Skin of body (tissue), 2 donors: ENCODE data around the gene SYNDIG1. TPM values are rescaled to one million over a fixed set of nuclear protein-coding genes. Genes with fewer than 3 reads are reported as not detected.

ENCODE experiments used
- DNase-seq: peaks from one replicate; lab custom pipeline; 2025; lab: John Stamatoyannopoulos, UW
- total RNA-seq: library from RNA; depleted of rRNA; stranded (reverse); fragments of >200 nt; gene quantifications from one replicate; pipeline ENCODE4 v1.2.3, GENCODE V29; 2014

SYNDIG1 gene
- total RNA-seq, 1 donor from 2014 or later, result 2.6 TPM

DNA sequence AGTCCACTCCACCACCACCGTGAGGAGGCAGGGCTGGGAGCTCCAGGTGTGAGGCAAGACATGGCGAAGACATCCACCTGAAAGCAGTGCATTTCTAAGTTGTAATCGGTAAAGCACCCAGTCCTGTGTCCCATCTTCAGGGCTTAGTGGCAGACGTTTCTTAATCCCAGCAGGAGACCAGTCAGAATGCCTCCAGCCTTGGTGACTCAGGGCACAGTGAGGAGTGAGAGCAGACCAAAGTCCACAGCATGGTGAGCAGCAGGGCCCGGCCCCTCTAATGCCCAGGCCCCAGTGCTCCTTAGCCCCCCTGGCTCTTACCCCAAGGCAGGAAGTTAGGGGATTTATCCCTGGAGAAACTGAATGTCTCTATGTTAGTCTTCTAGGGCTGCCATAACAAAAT lies 183.9 kb downstream of the SYNDIG1 start:
- DNase-seq, result no peak

DNA sequence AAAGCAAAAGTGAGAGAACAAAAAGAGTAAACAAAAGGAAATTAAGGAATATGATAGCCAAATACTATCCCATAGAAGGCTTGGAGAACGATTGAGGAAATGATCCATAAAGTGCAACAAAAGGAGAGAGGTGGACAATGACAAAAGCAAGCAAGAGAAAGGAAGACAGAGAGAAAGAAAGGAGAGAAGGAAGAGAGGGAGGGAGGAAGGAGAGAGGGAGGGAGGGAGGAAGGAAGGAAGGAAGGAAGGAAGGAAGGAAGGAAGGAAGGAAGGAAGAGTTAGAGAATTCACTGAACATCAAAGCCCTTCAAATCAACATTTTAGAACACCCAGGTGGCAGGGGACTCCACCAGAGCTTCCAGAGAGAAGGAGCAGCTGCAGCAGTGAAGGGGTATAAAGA lies 185.0 kb downstream of the SYNDIG1 start:
- DNase-seq, result no peak

DNA sequence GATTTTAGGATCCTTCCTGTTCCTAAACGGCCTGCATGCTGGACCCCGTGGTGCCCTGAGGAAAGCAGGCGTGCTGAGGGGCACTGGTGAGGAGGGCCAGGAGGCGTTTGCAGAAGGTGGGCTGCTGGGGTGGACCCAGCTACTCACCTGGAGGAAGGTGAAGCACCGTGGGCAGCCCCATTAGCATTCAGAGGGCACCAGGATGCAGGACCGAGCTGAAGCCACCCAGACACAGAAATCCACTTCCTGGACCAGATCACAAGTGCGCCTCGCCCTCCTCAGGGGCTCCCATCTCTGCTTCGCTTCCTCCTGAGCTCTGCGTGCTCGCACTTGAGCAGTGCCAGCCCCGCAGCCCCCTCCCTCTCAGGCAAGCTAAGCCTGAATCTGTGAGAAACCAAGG lies 187.0 kb downstream of the SYNDIG1 start:
- DNase-seq, result no peak

DNA sequence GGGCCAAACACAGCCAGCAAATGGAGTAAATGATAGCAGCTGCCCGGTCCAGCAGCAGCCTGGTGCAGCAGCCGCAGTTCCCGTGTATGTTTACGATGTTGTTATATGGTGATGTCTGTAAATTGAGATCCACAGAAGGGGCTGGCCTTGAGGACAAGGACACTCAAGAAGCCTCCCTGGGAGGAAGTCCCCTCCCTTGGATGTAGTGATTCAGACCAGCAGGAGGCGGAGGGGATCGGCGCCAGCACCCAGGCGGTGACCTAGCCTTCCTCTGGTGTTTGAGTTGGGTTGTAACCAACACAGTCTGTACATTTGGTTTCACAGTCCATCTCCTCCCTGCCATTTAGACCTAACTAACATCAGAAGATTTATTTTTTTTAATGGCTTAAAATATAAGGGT lies 187.8 kb downstream of the SYNDIG1 start:
- no peak for DNase-seq

DNA sequence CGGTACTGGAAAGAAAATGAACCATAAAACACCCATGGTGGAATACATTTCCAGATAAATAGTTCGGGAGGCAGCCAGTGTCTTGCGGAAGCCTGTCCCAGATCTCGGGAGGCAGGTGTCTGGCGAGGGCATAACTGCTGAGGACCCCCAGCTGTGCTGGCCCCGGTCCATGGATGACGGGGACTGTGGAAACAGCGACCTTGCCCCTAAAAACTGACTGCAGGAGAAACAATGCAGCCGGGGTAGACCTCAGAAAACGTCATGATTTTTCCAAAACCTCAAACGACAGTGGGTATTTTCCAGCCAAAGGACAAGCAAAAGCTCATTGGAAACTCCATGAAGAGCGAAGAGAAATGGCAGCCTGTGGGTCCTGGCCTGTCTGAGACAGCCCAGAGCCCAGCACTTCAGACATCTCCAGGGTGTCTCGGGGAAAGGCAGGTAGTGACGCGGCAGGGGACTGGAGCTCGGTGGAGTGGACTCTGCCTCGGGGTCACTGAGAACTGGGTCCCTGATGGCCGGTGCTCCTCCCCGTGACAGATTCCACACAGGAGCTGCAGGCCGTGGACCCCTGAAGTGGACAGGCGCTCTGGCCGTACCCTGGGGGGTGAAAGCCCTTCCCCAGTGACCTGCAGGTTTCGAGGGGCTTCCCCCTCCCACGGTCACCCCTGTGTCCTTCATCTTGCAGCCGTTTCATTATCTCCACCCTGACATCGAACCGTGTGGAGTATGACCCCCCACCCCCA lies 188.6 kb downstream of the SYNDIG1 start:
- DNase-seq, result no peak

DNA sequence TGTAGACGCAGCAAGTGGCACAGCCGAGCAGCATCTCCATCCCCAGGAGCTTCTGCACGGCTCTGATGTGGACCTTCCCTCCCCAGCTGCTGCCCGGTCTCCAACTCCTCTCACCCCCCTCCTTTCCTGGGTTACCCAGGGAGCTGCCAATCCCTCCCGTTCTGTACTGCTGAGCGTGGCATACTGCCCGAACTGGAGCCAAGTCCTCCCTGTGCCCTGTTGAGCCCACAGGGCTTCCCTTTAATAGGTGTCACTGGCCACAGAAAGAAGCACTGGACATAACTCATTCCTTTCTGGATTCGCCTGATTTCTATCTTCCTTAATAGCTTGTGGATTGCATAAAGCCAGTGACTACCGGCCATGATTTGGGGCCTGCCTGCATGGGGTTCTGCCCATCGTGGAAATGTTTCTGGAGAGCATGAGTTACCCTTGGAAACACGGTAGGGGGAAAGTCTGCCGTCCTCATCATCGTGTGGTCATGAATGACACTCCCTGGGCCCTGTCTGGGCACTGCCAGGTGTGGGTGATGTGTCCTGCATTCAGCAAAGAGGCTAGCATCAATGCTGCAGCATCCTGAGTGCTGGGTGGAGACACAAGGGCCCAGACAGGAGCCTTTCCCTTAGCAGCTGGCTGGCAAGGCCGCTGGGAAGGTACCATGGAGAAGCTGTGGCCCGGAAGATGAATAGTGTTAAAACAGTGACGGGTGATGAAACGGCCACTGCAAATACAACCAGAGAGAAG lies 189.7 kb downstream of the SYNDIG1 start:
- no peak for DNase-seq

DNA sequence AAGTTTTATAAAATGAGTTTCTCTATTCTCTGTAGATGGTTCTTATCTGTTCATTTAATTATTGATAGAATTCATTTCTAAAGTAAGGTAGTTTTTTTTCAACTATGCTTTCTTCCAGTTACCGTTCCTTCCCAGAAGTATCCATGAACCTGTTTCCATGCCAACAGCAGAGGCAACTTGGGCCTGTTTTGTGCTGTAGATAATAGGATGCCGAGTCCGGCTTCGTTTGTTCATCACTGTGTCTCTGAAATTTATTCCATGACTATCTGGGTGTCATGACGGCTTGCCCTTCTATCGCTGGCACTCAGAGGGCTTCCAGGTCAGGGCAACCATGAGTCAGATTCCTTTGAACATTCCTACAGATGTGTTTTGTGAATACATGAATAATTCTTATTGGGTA lies 190.4 kb downstream of the SYNDIG1 start:
- DNase-seq, result no peak

DNA sequence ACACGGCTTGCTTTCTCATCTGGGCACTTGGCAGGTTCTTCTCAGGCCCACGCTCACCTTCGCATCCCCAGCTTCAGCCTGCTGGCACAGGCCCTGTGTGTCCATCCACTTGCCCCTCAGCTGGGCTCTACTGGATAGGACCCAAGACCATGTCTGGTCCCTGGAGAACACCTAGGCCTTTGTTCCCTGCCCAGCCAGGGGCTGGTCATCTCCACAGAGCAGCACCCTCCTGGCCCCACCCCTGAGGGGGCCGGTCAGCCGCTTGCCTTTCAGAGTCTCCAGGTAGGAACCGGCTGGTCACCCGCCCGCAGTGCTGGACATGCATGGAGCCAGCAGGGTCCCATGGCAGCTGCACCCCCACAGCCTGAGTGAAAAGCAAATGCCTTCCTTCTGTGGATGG lies 191.2 kb downstream of the SYNDIG1 start:
- DNase-seq, result no peak

DNA sequence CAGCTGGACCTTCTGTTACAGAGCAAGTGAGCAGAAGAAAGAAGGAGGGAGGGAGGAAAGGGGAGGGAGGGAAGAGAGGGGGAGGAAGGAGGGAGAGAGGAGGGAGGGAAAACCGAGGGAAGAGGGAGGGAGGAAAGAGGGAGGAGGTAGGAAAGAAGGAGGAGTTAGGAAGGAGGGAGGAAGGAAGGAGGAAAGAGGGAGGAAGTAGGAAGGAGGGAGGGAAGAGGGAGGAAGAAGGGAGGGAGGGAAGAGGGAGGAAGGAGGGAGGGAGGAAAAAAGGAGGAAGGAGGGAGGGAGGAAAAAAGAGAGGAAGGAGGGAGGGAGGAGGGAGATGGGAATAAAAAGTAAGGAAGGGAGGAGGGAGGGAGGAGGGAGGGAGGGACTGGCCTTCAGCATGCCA lies 191.8 kb downstream of the SYNDIG1 start:
- no peak for DNase-seq

DNA sequence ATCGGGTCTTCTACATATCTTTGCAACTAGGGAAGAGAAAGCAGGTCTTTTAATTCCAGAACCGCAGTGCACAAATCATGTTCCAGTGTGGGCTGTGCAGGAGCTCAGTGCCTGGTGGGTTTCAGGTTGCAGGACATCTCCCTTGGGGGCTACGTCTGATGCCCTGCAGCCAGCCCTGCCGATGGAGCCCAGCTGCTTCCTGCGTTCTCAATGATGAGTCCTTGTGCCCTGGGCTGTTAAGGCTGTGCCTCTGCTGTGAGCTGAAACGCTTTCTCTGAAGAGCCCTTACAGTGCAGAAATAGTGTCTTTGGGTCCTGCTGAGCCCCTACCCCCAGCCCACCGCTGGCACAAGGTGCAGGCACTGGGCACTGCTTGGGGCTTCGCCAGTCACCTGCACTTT lies 192.9 kb downstream of the SYNDIG1 start:
- DNase-seq, result no peak

DNA sequence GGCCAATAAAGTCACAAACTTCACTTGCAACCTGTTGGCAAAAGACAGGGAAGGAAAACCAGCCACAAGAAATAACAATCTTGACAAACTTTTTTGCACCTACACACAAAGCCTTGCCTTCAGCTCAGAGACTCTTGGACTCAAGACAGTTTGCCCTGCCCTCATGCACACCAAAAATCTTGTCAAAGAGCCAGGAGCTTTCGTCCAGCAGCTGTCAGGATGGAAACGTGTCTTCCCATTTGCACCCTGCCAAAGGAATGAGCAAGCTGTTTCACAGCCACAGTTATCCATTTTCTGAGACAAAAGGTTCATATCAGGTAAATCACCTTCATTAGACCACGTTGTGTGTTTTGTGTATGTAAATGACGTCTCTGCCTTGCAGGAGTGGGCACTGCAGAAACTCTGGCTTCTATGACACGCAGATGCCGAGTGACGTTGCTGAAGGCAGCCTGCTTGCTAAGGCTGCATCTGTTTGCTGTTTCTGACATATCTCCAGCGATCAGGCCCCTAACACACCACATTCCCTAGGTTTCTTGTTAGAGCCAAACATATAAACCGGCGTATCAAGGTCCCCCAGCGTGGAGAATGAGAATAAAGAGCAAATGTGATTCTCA lies 193.4 kb downstream of the SYNDIG1 start:
- peak; percentile 61 for DNase-seq

DNA sequence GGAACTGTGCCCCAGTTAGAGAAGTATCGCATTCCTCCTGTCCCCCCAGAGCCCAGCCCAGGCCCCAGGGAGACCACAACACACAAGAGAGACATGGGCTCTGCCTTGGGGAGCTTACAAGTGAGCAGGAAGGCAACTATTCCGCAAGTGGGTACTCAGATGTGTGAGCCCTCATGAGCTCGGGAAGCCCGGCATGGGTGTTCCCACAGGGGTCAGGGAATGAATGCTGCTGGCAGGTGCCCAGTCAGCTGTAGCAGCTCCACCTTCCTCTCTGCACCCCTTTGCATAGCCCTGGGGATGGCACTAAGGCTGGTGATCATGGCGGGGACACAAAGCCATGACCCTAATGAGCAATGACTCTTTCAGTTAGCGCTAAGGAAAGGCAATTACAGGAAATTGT lies 194.1 kb downstream of the SYNDIG1 start:
- no peak for DNase-seq

DNA sequence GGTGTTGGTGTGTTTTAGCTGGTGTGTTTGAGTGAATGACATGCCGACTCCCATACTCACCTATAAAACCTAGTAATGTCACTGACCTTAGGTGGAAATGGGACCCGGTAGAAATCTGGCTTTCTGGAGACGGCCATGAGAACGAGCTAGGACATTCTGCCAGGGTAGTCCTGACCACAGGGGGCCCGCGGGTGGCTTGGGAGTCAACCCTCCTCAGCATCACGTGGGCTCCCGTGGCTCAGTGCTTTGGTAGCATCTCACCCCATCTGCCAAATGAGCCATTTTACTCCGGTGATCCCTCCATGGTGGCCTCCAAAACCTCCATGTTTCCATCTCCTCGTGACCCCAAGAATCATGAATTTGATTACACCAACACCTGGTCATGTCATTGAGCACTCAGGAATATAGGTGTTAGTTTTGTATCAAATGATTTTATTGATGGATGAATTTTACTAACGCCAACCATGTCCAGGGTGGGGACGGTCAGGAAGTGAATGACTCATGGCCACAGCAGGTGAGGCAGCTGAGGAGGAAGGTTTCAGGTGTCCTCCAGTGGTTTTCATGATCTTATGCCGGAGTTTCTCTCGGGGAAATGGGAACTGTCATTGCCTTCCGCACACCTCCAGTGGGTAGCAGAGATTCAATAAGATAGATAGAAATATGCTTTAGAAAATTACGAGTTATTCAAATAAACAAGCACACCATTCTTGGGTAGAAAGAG lies 195.0 kb downstream of the SYNDIG1 start:
- no peak for DNase-seq

DNA sequence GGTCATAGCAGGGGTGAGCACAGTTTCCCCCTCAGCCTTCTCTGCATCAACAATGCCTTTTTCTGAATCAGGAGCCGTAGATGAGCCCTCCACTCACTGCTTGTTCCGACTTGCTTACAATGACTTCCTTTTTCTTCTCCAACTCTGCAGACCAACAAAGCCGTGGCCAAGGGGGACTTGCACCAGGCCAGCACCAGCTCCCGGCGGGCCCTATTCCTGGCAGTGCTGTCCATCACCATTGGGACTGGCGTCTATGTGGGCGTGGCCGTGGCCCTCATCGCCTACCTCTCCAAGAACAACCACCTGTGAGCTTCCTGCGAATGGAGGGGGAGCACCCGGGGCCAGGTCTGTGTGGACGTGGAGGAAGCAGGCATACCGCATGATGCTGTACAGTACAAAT lies 195.8 kb downstream of the SYNDIG1 start:
- DNase-seq, result no peak

DNA sequence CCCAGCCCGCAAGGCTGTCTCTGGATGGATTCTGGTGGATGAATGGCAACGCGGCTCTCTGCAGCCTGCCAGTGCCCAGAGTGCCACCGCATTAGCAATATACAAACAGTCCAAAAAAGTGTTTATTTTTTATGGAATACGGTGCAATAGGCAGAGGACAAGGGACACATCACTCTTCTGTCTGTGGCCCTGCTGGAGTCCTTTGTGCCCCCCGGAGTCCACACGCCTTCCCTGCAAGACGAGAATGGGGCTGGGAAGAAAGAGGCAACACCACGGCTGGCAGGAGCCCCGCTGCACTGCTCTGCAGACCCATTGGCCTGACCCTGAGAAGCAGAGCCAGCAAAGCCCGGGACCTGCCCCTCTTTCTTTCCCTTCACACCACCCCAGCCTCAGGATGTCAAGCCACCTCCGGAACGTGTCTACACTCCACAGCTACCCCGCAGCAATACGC lies 196.3 kb downstream of the SYNDIG1 start:
- DNase-seq, result no peak

DNA sequence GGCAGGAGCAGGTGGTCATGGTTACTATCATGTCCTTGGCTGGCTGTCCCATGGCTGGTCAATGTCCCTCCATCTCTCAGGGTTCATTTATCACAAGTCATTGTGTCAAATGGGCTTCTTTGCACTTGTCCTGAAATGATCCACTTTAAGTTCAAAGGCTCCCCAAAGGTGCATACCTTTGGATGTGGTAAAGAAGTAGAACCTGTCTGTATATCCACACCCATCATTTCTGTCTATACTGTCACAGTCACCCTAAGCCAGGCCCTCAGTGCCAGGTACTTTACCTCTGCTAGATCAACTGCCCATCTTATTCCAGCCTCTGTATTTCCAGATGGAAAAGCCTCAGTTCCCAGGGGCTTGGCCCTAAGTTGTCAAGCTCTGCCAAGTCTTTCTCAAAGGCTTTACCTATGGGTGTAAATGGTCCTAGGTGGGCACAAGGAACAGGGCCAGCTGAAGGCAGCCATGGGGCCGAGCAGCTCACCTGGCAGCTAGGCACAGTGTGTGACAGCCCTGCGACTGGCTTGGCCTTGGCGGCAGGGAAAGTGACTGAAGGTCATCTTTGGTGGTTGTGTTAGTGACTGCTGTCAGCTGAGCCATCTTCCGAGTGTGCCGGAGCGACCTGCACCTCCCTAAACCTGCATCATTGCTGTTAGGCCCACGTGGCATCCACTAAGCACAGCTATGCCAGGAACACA lies 198.4 kb downstream of the SYNDIG1 start:
- DNase-seq, result no peak

DNA sequence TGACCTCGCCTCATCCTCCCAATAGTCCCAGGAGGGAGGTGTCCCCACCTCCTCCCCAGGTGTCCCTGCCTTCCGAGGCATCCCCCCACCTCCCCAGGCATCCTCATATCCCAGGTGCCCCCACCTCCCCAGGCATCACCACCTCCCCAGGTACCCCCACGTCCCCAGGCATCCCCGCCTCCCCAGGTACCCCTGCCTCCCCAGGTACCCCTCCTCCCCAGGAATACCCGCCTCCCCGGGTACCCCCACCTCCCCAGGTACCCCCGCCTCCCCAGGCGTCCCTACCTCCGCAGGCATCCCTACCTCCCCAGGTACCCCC lies 198.9 kb downstream of the SYNDIG1 start:
- DNase-seq, result no peak

DNA sequence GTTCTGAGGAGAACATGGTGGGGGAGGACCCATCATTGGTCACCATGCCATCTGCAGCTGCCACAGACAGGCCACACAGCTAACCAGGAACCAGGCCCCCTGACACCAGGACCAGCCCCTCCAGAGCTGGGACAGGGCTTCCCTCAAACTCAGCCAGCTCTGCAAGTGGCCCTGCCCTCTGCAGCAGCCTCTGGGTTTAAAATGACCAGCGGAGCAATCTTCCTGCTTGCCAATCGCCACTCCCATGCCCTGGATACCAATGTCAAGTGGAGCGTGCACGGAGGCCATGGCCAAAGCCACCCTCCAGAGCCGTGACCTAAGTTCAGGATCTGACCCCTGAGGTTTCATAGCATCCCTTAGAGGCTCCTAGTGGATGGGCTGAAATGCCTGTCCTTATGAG lies 199.4 kb downstream of the SYNDIG1 start:
- no peak for DNase-seq

DNA sequence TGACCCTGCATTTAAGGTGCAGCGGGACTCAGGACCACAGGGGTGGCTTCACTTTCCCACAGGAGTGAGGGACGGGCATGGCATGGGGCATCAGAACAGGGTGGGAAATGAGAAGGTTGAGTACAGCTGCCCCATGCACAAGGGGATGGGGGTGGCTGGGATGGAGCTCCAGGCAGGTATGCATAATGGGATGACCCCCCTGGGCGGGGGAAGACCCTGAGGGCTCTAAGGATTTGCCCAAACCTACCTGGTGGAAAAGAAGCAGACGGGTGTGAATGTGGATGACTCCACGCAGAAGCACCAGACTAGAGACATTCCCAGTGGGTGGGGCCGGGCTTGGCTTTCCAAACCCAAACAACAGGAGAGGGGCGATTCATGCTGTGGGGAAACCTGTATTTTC lies 200.3 kb downstream of the SYNDIG1 start:
- DNase-seq, result no peak

DNA sequence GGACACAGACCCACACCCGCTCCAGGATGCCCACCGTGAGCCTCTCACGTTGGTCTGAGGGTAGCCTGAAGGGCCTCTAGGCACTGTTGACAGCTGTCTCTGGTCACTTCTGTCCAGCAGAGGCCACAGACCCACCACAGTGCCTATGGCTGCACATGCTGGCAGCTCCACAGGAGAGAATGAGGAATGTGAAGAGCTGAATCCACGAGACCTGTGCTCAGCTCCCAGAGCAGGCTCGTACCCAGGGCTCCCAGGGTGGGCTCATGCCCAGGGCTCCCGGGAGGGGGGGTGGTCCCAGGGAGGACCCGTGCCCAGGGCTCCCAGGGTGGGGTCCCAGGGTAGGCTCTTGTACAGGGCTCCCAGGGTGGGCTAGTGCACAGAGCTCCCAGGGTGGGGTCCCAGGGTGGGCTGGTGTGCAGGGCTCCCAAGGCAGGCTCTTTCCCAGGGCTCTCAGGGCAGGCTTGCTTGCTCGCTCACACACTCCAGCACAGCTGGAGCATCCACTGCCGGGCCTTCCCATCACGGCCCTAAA lies 201.0 kb downstream of the SYNDIG1 start:
- no peak for DNase-seq

DNA sequence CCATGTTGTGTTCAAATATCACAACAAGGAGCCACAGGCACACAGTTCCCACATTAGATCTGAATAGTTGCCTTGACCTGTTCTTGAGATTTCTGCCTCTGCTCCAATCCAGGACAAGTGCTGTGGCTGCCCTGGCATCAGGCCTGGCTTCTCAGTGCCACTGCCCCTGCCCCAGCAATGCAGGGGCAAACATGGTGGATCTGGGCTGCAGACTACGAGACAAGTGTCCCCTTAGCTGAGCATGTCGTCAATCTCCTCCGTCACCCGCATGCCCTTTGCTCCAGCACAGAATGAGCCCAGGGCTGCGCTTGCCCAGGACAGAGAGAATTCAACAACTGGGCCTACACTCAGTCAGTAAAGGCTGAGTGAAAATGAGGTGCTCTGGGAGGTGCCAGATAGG lies 201.6 kb downstream of the SYNDIG1 start:
- DNase-seq, result no peak
